Measurements from ENCODE around the gene LIPT2. TPM values are rescaled to one million over a fixed set of nuclear protein-coding genes. Genes with fewer than 3 reads are reported as not detected.
"Not testable (repeated sequence)": the region's sequence is repeated elsewhere in the genome, so short reads cannot be mapped to it uniquely, and the experiment has no call there.

The LIPT2 gene
- total RNA-seq, 3 donors from 2014 or later = 3.2 to 4.8 (median 4.1) TPM

GRCh38 chr11:74522776-74523175 is 29.3 kb upstream of the LIPT2 start:
- Histone ChIP-seq H3K4me3 (no peak overlapping the region), H3K36me3 (ENCODE audit: low read depth) (no peaks in the 10 kb centered on the region), H3K9me3 (no peaks in the 10 kb centered on the region), H3K4me1 (ENCODE audit: low read depth) (no peaks in the 10 kb centered on the region)
- intact Hi-C loops (cut with DNase I, micrococcal nuclease) = no loop called here
- ATAC-seq (no peak), DNase-seq (no peak)
- TF ChIP-seq, protein P1, sequence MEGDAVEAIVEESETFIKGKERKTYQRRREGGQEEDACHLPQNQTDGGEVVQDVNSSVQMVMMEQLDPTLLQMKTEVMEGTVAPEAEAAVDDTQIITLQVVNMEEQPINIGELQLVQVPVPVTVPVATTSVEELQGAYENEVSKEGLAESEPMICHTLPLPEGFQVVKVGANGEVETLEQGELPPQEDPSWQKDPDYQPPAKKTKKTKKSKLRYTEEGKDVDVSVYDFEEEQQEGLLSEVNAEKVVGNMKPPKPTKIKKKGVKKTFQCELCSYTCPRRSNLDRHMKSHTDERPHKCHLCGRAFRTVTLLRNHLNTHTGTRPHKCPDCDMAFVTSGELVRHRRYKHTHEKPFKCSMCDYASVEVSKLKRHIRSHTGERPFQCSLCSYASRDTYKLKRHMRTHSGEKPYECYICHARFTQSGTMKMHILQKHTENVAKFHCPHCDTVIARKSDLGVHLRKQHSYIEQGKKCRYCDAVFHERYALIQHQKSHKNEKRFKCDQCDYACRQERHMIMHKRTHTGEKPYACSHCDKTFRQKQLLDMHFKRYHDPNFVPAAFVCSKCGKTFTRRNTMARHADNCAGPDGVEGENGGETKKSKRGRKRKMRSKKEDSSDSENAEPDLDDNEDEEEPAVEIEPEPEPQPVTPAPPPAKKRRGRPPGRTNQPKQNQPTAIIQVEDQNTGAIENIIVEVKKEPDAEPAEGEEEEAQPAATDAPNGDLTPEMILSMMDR (IDR thresholded peaks at IDR 0.05) = no peak

- no peaks in the 10 kb centered on the region for H3K9me3 ChIP-seq
- H3K36me3 ChIP-seq (ENCODE audit: low read depth) = no peaks in the 10 kb centered on the region
- no peak overlapping the region for H3K4me3 ChIP-seq
- DNase-seq (no peak), ATAC-seq (no peak)
- TF ChIP-seq, protein P1 (IDR thresholded peaks at IDR 0.05) = no peak
- intact Hi-C loops (cut with DNase I, micrococcal nuclease) = no loop called here
- no peaks in the 10 kb centered on the region for H3K4me1 ChIP-seq (ENCODE audit: low read depth)
Observed at GRCh38 chr11:74521666-74522252, 28.2 kb upstream of the LIPT2 start.

DNA sequence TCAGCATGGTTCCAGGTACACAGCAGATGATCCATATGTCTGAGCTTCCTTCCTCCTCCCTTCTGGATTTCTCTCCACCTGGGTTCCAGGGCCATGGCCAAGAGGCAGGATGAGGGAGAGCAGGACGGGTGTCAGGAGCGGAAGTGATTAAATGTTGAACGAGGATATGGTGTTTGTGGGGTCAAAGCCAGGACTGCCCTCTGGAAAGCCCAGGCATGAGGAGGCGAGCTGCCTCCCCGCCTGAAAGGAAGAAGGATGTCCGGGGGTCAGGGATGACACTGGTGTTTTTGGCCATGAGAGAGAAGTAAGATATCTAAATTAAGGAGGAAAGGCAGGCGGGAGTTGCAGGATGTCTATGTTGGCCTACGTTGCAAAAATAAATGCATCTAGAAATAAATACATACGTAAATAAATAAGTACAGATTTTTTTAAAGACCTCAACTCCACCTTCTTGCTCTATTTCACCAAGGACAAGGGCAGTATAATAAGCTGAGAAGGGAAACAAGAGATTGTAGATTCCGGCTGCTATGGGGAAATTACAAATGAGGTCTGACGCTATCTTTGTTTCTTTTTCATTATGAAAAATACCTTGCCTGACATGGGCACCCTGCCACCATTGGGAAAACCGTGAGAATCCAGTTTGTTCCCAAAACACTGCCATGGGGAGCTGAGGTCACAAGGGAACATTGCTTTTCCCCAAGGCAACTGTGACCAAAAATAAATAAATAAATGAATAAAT is 27.6 kb upstream of the LIPT2 start:
- no peak for ATAC-seq
- H3K36me3 ChIP-seq (ENCODE audit: low read depth) = no peaks in the 10 kb centered on the region
- TF ChIP-seq, protein P1 (IDR thresholded peaks at IDR 0.05) = no peak
- DNase-seq = no peak
- H3K4me3 ChIP-seq = no peak overlapping the region
- H3K4me1 ChIP-seq (ENCODE audit: low read depth) = no peaks in the 10 kb centered on the region
- intact Hi-C loops (cut with DNase I, micrococcal nuclease) = no loop called here
- H3K9me3 ChIP-seq = no peaks in the 10 kb centered on the region

GRCh38 chr11:74520316-74520715 is 26.8 kb upstream of the LIPT2 start:
- intact Hi-C loops (cut with DNase I, micrococcal nuclease) = no loop called here
- no peak for DNase-seq

GRCh38 chr11:74519710-74520109 is 26.2 kb upstream of the LIPT2 start:
- TF ChIP-seq, protein P1 (IDR thresholded peaks at IDR 0.05) = no peak
- intact Hi-C loops (cut with DNase I, micrococcal nuclease) = no loop called here
- Histone ChIP-seq H3K36me3 (ENCODE audit: low read depth) (no peaks in the 10 kb centered on the region), H3K9me3 (no peaks in the 10 kb centered on the region), H3K4me3 (no peak overlapping the region), H3K4me1 (ENCODE audit: low read depth) (no peaks in the 10 kb centered on the region)
- DNase-seq (no peak), ATAC-seq (no peak)

More at GRCh38 chr11:74520316-74520715, 26.8 kb upstream of the LIPT2 start:
- TF ChIP-seq, protein P1 (IDR thresholded peaks at IDR 0.05) = no peak
- no peak overlapping the region for H3K4me3 ChIP-seq
- H3K4me1 ChIP-seq (ENCODE audit: low read depth) = no peaks in the 10 kb centered on the region
- H3K36me3 ChIP-seq (ENCODE audit: low read depth) = no peaks in the 10 kb centered on the region
- no peaks in the 10 kb centered on the region for H3K9me3 ChIP-seq
- no peak for ATAC-seq

- H3K4me3 ChIP-seq; H3K36me3 ChIP-seq (ENCODE audit: low read depth); intact Hi-C loops (cut with DNase I, micrococcal nuclease); DNase-seq; H3K9me3 ChIP-seq; ATAC-seq; H3K4me1 ChIP-seq (ENCODE audit: low read depth): not testable (repeated sequence)
Observed at GRCh38 chr11:74517592-74517991, 24.1 kb upstream of the LIPT2 start.
